GM23338 (cell line): ENCODE measurements around the gene RAB3IL1. TPM values are rescaled to one million over a fixed set of nuclear protein-coding genes. Genes with fewer than 3 reads are reported as not detected.

Experiments used
- ATAC-seq: fragments of 200-7000 bp; cut with Tn5 transposase; 3 replicates; pipeline ENCODE4 v1.9.1; 2020
- DNase-seq: peaks from one replicate; pipeline ENCODE4 v3.0.0-alpha.2; 2015; ENCODE audit warnings: low spot score
- H2AFZ ChIP-seq: fragments of 200-600 bp; sonication (generic); 2 replicates; pipeline ENCODE4 v1.8.0; 2016; ENCODE audit warnings: antibody characterized with exemption, mild to moderate bottlenecking, moderate library complexity
- H3F3A ChIP-seq: fragments of 200-600 bp; sonication (generic); replicated peaks from 2 replicates; pipeline ENCODE4 v1.8.0; 2017; ENCODE audit warnings: antibody characterized with exemption, mixed run types, low read depth
- H3K27ac ChIP-seq: fragments of 200-600 bp; sonication (generic); 2 replicates; pipeline ENCODE4 v1.6.1; 2016; ENCODE audit warnings: low read depth
- H3K27me3 ChIP-seq: fragments of 200-600 bp; sonication (generic); 2 replicates; pipeline ENCODE4 v1.8.0; 2016; ENCODE audit warnings: mild to moderate bottlenecking, mixed run types, moderate library complexity; ENCODE audit not compliant: insufficient read depth
- H3K36me3 ChIP-seq: fragments of 200-600 bp; sonication (generic); 2 replicates; pipeline ENCODE4 v1.8.0; 2016; ENCODE audit warnings: mild to moderate bottlenecking; ENCODE audit not compliant: insufficient read depth
- H3K4me1 ChIP-seq: fragments of 200-600 bp; sonication (generic); 2 replicates; pipeline ENCODE4 v1.8.0; 2016; ENCODE audit warnings: mild to moderate bottlenecking, moderate library complexity; ENCODE audit not compliant: insufficient read depth
- H3K4me2 ChIP-seq: fragments of 200-600 bp; sonication (generic); 2 replicates; pipeline ENCODE4 v1.7.1; 2017; ENCODE audit warnings: mixed run types
- H3K4me3 ChIP-seq: fragments of 200-600 bp; sonication (generic); 2 replicates; pipeline ENCODE4 v1.6.1; 2016; ENCODE audit warnings: mixed run types
- H3K79me2 ChIP-seq: fragments of 200-600 bp; sonication (generic); replicated peaks from 2 replicates; pipeline ENCODE4 v1.8.0; 2017; ENCODE audit warnings: mild to moderate bottlenecking; ENCODE audit not compliant: insufficient read depth
- H3K9me2 ChIP-seq: fragments of 200-600 bp; sonication (generic); 2 replicates; pipeline ENCODE4 v1.8.0; 2017; ENCODE audit not compliant: insufficient read depth
- H4K20me1 ChIP-seq: fragments of 200-600 bp; sonication (generic); replicated peaks from 2 replicates; pipeline ENCODE4 v1.8.0; 2017; ENCODE audit warnings: mild to moderate bottlenecking; ENCODE audit not compliant: insufficient read depth
- H3K27ac Mint-ChIP-seq: 2 replicates; pipeline ENCODE4 v1.8.0; 2020; ENCODE audit warnings: inconsistent platforms, mild to moderate bottlenecking, moderate library complexity, mixed read lengths
- H3K27me3 Mint-ChIP-seq: 3 replicates; pipeline ENCODE4 v1.8.0; 2022; ENCODE audit warnings: low read depth, mild to moderate bottlenecking, moderate library complexity, mixed read lengths, inconsistent platforms; ENCODE audit not compliant: insufficient read depth, poor library complexity
- H3K36me3 Mint-ChIP-seq: 3 replicates; pipeline ENCODE4 v1.8.0; 2021; ENCODE audit warnings: low read depth, mild to moderate bottlenecking, inconsistent platforms, moderate library complexity, mixed read lengths
- H3K4me1 Mint-ChIP-seq: 3 replicates; pipeline ENCODE4 v1.8.0; 2020; ENCODE audit warnings: mild to moderate bottlenecking, inconsistent platforms, mixed read lengths
- H3K4me3 Mint-ChIP-seq: 3 replicates; pipeline ENCODE4 v1.8.0; 2021; ENCODE audit warnings: moderate library complexity, mild to moderate bottlenecking, inconsistent platforms, mixed read lengths
- H3K9me3 Mint-ChIP-seq: 3 replicates; pipeline ENCODE4 v1.8.0; 2020; ENCODE audit warnings: moderate library complexity, mild to moderate bottlenecking, inconsistent platforms, mixed read lengths
- CREB1 ChIP-seq: fragments of 250-450 bp; sonication (Bioruptor Pico); IDR thresholded peaks from 2 replicates; pipeline ENCODE4 v1.5.0; 2020; ENCODE audit warnings: low read depth, mild to moderate bottlenecking, moderate library complexity
- CTCF ChIP-seq, 2 experiments: fragments of 200-600 bp in 1 of 2; sonication (generic) in 1 of 2; conservative IDR thresholded peaks; 2 replicates each; pipeline versions ENCODE4 v1.5.1 to v1.6.1; 2016 to 2017; ENCODE audit warnings: antibody characterized with exemption in 2 of 2, low read depth in 2 of 2, mild to moderate bottlenecking in 2 of 2, moderate library complexity in 1 of 2
- EZH2 ChIP-seq: fragments of 200-600 bp; sonication (generic); IDR thresholded peaks from one replicate; pipeline ENCODE4 v1.8.0; 2017; ENCODE audit warnings: antibody characterized with exemption, mild to moderate bottlenecking, low read depth; ENCODE audit not compliant: unreplicated experiment
- JUNB ChIP-seq: IDR thresholded peaks from one replicate; pipeline ENCODE4 v1.6.1; 2016; ENCODE audit warnings: antibody characterized with exemption; ENCODE audit not compliant: unreplicated experiment
- NANOG ChIP-seq: IDR thresholded peaks from 2 replicates; pipeline ENCODE4 v1.6.1; 2016; ENCODE audit warnings: antibody characterized with exemption, borderline replicate concordance
- POLR2AphosphoS5 ChIP-seq: IDR thresholded peaks from 2 replicates; pipeline ENCODE4 v1.6.1; 2016; ENCODE audit warnings: antibody characterized with exemption, low read depth
- STAT1 ChIP-seq: IDR thresholded peaks from one replicate; pipeline ENCODE4 v1.6.1; 2016; ENCODE audit warnings: antibody characterized with exemption; ENCODE audit not compliant: unreplicated experiment
- ZNF114 ChIP-seq: fragments of 250-450 bp; sonication (Bioruptor Pico); IDR thresholded peaks from 2 replicates; pipeline ENCODE4 v1.5.0; 2020; ENCODE audit warnings: mild to moderate bottlenecking, moderate library complexity
- ZNF331 ChIP-seq: fragments of 250-450 bp; sonication (Bioruptor Pico); IDR thresholded peaks from 2 replicates; pipeline ENCODE4 v1.5.0; 2020; ENCODE audit warnings: low read depth, mild to moderate bottlenecking, moderate library complexity
- polyA plus RNA-seq: library from polyadenylated mRNA; unstranded; fragments of >200 nt; fragmentation: Nextera tagmentation; extraction: Ambion mirVana; gene quantifications from 2 replicates; pipeline ENCODE4 v1.2.1, GENCODE V29; 2016
- total RNA-seq: library from RNA; depleted of rRNA; stranded (reverse); fragments of >200 nt; shearing (Covaris generic); gene quantifications from 2 replicates; pipeline ENCODE4 v1.2.3, GENCODE V29; 2014
- TF ChIP-seq, protein P1 (sequence below): fragments of 250-450 bp; sonication (Bioruptor Pico); IDR thresholded peaks from 2 replicates; pipeline ENCODE4 v1.5.0; 2020; ENCODE audit warnings: mild to moderate bottlenecking, moderate library complexity
- TF ChIP-seq, protein P2 (sequence below): IDR thresholded peaks from 2 replicates; pipeline ENCODE4 v1.6.1; 2016; ENCODE audit warnings: antibody characterized with exemption

The RAB3IL1 gene
- total and polyA plus RNA-seq, 2 experiments from 2014 or later: 2.7 to 3.4 TPM

DNA sequence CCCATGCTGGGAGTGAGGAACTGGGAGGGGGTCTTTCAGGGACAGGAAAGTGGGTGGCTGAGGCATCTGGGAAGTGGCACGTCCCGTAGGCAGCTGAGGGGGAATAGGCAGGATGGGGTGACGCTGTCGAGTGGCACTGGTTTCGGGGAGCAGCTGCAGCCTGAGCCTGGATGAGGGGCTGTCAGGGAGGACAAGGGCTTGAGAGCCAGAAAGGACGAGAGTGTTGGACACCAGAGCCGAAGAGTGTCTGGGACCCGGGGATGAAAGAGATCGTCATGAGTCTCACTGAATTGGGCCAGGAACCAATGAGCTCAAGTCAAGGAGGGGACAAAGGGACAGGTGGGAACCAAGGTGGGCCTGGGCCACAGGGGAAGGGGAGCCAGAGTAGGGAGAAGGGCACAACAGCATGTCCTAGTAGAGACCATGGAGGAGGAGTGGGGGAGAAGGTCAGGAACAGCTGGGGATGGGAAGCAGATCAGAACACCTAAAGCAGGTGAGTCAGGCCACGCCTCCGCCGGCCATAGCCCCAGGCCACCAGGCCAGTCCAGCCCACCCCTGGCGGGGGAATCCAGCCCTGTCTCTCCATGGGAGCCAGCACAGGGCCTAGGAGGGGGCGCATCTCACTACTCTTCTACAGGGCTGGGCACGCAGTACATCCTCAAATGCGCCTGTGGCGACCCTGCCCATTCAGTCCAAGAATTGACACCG is 4.2 kb downstream of the RAB3IL1 start (continued):
- no peak for TF ChIP-seq JUNB
- no peak for TF ChIP-seq CTCF (conservative IDR thresholded peaks at IDR 0.05; ENCODE audit: low read depth in 2 of 2)
- TF ChIP-seq NANOG: no peak
- TF ChIP-seq EZH2: no peak

DNA sequence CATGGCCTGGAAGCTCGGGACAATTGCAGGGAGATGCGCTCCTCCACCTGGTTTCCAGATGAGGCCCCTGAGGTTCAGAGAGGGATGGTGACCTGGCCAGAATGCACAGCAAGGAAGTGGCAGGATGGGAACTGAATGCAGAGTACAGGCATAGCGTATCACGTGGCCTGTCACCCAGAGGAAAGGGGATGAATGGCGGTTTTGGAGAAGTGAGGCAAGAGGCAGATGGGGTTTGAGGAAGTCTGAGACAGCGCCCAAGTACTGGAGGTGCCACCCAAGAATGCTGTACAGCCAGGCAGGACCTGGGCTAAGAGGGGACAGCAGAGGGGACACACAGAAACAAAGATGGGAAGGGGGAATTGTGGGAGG is 4.9 kb downstream of the RAB3IL1 start:
- ATAC-seq (no peak), DNase-seq (no peak)
- Mint-ChIP-seq H3K9me3 (no peaks in the 10 kb centered on the region), H3K4me1 (peaks cover 15% of the 10 kb centered on the region), H3K27me3 (peaks cover 26% of the 10 kb centered on the region), H3K36me3 (no peaks in the 10 kb centered on the region), H3K4me3 (no peak overlapping the region), H3K27ac (no peak overlapping the region)
- Histone ChIP-seq H3K79me2 (no peaks in the 10 kb centered on the region), H3F3A (no peaks in the 10 kb centered on the region), H3K36me3 (no peaks in the 10 kb centered on the region; the same call in 1 of the 2 replicates), H4K20me1 (no peaks in the 10 kb centered on the region), H3K4me1 (peaks cover 10% of the 10 kb centered on the region; the same call in 1 of the 2 replicates), H3K9me2 (no peaks in the 10 kb centered on the region), H2AFZ (no peak overlapping the region), H3K4me2 (no peak overlapping the region), H3K27me3 (peaks cover 9% of the 10 kb centered on the region; the same call in 1 of the 2 replicates), H3K4me3 (no peak overlapping the region), H3K27ac (no peak overlapping the region)
- TF ChIP-seq EZH2 (no peak), NANOG (no peak), JUNB (no peak), STAT1 (no peak), ZNF114 (CRISPR knock-in tag) (no peak), CREB1 (CRISPR knock-in tag) (no peak), CTCF (conservative IDR thresholded peaks at IDR 0.05; ENCODE audit: low read depth in 2 of 2) (no peak), POLR2AphosphoS5 (no peak), ZNF331 (CRISPR knock-in tag) (no peak)
- TF ChIP-seq, protein P1, sequence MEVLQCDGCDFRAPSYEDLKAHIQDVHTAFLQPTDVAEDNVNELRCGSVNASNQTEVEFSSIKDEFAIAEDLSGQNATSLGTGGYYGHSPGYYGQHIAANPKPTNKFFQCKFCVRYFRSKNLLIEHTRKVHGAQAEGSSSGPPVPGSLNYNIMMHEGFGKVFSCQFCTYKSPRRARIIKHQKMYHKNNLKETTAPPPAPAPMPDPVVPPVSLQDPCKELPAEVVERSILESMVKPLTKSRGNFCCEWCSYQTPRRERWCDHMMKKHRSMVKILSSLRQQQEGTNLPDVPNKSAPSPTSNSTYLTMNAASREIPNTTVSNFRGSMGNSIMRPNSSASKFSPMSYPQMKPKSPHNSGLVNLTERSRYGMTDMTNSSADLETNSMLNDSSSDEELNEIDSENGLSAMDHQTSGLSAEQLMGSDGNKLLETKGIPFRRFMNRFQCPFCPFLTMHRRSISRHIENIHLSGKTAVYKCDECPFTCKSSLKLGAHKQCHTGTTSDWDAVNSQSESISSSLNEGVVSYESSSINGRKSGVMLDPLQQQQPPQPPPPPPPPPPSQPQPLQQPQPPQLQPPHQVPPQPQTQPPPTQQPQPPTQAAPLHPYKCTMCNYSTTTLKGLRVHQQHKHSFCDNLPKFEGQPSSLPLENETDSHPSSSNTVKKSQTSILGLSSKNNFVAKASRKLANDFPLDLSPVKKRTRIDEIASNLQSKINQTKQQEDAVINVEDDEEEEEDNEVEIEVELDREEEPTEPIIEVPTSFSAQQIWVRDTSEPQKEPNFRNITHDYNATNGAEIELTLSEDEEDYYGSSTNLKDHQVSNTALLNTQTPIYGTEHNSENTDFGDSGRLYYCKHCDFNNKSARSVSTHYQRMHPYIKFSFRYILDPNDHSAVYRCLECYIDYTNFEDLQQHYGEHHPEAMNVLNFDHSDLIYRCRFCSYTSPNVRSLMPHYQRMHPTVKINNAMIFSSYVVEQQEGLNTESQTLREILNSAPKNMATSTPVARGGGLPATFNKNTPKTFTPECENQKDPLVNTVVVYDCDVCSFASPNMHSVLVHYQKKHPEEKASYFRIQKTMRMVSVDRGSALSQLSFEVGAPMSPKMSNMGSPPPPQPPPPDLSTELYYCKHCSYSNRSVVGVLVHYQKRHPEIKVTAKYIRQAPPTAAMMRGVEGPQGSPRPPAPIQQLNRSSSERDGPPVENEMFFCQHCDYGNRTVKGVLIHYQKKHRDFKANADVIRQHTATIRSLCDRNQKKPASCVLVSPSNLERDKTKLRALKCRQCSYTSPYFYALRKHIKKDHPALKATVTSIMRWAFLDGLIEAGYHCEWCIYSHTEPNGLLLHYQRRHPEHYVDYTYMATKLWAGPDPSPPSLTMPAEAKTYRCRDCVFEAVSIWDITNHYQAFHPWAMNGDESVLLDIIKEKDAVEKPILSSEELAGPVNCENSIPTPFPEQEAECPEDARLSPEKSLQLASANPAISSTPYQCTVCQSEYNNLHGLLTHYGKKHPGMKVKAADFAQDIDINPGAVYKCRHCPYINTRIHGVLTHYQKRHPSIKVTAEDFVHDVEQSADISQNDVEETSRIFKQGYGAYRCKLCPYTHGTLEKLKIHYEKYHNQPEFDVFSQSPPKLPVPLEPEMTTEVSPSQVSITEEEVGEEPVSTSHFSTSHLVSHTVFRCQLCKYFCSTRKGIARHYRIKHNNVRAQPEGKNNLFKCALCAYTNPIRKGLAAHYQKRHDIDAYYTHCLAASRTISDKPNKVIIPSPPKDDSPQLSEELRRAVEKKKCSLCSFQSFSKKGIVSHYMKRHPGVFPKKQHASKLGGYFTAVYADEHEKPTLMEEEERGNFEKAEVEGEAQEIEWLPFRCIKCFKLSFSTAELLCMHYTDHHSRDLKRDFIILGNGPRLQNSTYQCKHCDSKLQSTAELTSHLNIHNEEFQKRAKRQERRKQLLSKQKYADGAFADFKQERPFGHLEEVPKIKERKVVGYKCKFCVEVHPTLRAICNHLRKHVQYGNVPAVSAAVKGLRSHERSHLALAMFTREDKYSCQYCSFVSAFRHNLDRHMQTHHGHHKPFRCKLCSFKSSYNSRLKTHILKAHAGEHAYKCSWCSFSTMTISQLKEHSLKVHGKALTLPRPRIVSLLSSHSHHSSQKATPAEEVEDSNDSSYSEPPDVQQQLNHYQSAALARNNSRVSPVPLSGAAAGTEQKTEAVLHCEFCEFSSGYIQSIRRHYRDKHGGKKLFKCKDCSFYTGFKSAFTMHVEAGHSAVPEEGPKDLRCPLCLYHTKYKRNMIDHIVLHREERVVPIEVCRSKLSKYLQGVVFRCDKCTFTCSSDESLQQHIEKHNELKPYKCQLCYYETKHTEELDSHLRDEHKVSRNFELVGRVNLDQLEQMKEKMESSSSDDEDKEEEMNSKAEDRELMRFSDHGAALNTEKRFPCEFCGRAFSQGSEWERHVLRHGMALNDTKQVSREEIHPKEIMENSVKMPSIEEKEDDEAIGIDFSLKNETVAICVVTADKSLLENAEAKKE (CRISPR knock-in tag): no peak
- TF ChIP-seq, protein P2, sequence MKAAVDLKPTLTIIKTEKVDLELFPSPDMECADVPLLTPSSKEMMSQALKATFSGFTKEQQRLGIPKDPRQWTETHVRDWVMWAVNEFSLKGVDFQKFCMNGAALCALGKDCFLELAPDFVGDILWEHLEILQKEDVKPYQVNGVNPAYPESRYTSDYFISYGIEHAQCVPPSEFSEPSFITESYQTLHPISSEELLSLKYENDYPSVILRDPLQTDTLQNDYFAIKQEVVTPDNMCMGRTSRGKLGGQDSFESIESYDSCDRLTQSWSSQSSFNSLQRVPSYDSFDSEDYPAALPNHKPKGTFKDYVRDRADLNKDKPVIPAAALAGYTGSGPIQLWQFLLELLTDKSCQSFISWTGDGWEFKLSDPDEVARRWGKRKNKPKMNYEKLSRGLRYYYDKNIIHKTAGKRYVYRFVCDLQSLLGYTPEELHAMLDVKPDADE: no peak
